IMR-90 (cell line): ENCODE data around the gene SLC30A1. TPM values are rescaled to one million over a fixed set of nuclear protein-coding genes. Genes with fewer than 3 reads are reported as not detected.

Experiments used
- ATAC-seq: fragments of 200-7000 bp; cut with Tn5 transposase; 2 replicates; pipeline ENCODE4 v1.9.1; 2020; ENCODE audit warnings: low read depth, mild to moderate bottlenecking, moderate library complexity
- BruUV-seq: library from RNA; stranded (reverse); fragments of 400-500 nt; replicated peaks from 2 replicates; lab custom pipeline; 2021; lab: Mats Ljungman, UMichigan
- CTCF ChIA-PET: fragments of 300-600 bp; formaldehyde crosslinking; extraction: SDS; loops from one replicate; lab custom pipeline; 2021; ENCODE audit warnings: antibody characterized with exemption; lab: Yijun Ruan, JAX
- POLR2A ChIA-PET: fragments of 300-600 bp; sonication (Branson Sonifier 250); formaldehyde crosslinking; loops from one replicate; lab custom pipeline; 2022; ENCODE audit warnings: antibody characterized with exemption; ENCODE audit not compliant: unreplicated experiment; lab: Charles Lee
- DNase-seq: peaks from one replicate; pipeline ENCODE4 v3.0.0; 2013
- H2AFZ ChIP-seq: replicated peaks from 2 replicates; pipeline ENCODE3; 2013; ENCODE audit warnings: low read length, mild to moderate bottlenecking; ENCODE audit not compliant: poor library complexity
- H2AK5ac ChIP-seq: 2 replicates; pipeline ENCODE4 v1.6.1; 2013; ENCODE audit warnings: low read depth, low read length, inconsistent platforms
- H2AK9ac ChIP-seq: replicated peaks from 2 replicates; pipeline ENCODE3; 2013; ENCODE audit warnings: mild to moderate bottlenecking, low read depth, low read length, moderate library complexity; ENCODE audit not compliant: poor library complexity
- H2BK120ac ChIP-seq: 2 replicates; pipeline ENCODE4 v1.6.1; 2013; ENCODE audit warnings: low read depth, low read length, inconsistent platforms
- H2BK15ac ChIP-seq: 3 replicates; pipeline ENCODE4 v1.6.1; 2013; ENCODE audit warnings: low read depth, low read length, inconsistent platforms
- H2BK20ac ChIP-seq: 2 replicates; pipeline ENCODE4 v1.6.1; 2013; ENCODE audit warnings: low read depth, mild to moderate bottlenecking, inconsistent platforms, low read length, moderate library complexity
- H2BK5ac ChIP-seq: 2 replicates; pipeline ENCODE4 v1.6.1; 2013; ENCODE audit warnings: mild to moderate bottlenecking, low read depth, low read length, inconsistent platforms; ENCODE audit not compliant: poor library complexity, severe bottlenecking
- H3K14ac ChIP-seq: replicated peaks from 2 replicates; pipeline ENCODE4 v1.6.1; 2013; ENCODE audit warnings: low read depth, low read length, inconsistent platforms
- H3K18ac ChIP-seq: 2 replicates; pipeline ENCODE4 v1.6.1; 2013; ENCODE audit warnings: low read depth, low read length, control low read depth
- H3K23ac ChIP-seq: 2 replicates; pipeline ENCODE4 v1.6.1; 2013; ENCODE audit warnings: low read depth, low read length, inconsistent platforms
- H3K27ac ChIP-seq: 2 replicates; pipeline ENCODE4 v1.5.1; 2013; ENCODE audit warnings: mild to moderate bottlenecking, control low read depth, low read length; ENCODE audit not compliant: insufficient read depth
- H3K27me3 ChIP-seq: 2 replicates; pipeline ENCODE4 v1.6.1; 2013; ENCODE audit warnings: low read length; ENCODE audit not compliant: control insufficient read depth, insufficient read depth
- H3K36me3 ChIP-seq: 2 replicates; pipeline ENCODE4 v1.6.1; 2013; ENCODE audit warnings: low read length, mixed read lengths; ENCODE audit not compliant: control insufficient read depth, insufficient read depth
- H3K4ac ChIP-seq: 2 replicates; pipeline ENCODE4 v1.6.1; 2013; ENCODE audit warnings: low read depth, low read length, inconsistent platforms
- H3K4me1 ChIP-seq: 2 replicates; pipeline ENCODE4 v1.6.1; 2013; ENCODE audit warnings: low read length, mixed read lengths; ENCODE audit not compliant: control insufficient read depth, insufficient read depth
- H3K4me2 ChIP-seq: 2 replicates; pipeline ENCODE4 v1.6.1; 2013; ENCODE audit warnings: low read depth, mild to moderate bottlenecking, control low read depth, low read length, moderate library complexity
- H3K4me3 ChIP-seq: 2 replicates; pipeline ENCODE4 v1.5.1; 2013; ENCODE audit warnings: low read depth, mild to moderate bottlenecking, control low read depth, low read length, moderate library complexity; ENCODE audit not compliant: insufficient read depth
- H3K56ac ChIP-seq: 2 replicates; pipeline ENCODE4 v1.6.1; 2013; ENCODE audit warnings: low read length, inconsistent platforms; ENCODE audit not compliant: insufficient read depth; ENCODE audit errors: extremely low read depth
- H3K79me1 ChIP-seq, 2 experiments: 2 replicates each; pipeline ENCODE4 v1.6.1; 2013; ENCODE audit warnings: low read length in 2 of 2, inconsistent platforms in 1 of 2, low read depth in 1 of 2
- H3K9ac ChIP-seq: 2 replicates; pipeline ENCODE4 v1.6.1; 2013; ENCODE audit warnings: low read depth, low read length, control low read depth
- H3K9me1 ChIP-seq: 2 replicates; pipeline ENCODE4 v1.6.1; 2013; ENCODE audit warnings: low read length, inconsistent platforms; ENCODE audit not compliant: insufficient read depth
- H3K9me3 ChIP-seq: 2 replicates; pipeline ENCODE4 v1.6.1; 2013; ENCODE audit warnings: low read length; ENCODE audit not compliant: control insufficient read depth, insufficient read depth
- H4K20me1 ChIP-seq: 2 replicates; pipeline ENCODE4 v1.6.1; 2013; ENCODE audit warnings: low read length, inconsistent platforms; ENCODE audit not compliant: insufficient read depth
- H4K5ac ChIP-seq: 2 replicates; pipeline ENCODE4 v1.6.1; 2013; ENCODE audit warnings: mild to moderate bottlenecking, low read depth, low read length, control low read depth
- H4K8ac ChIP-seq, 2 experiments: 2 replicates each; pipeline ENCODE4 v1.6.1; 2013; ENCODE audit warnings: low read depth in 2 of 2, low read length in 2 of 2, control low read depth in 1 of 2, inconsistent platforms in 1 of 2
- H4K91ac ChIP-seq: 2 replicates; pipeline ENCODE4 v1.6.1; 2013; ENCODE audit warnings: low read depth, low read length, inconsistent platforms; ENCODE audit not compliant: insufficient read depth
- CEBPB ChIP-seq: IDR thresholded peaks from 2 replicates; pipeline ENCODE4 v1.6.1; 2012; ENCODE audit warnings: low read depth, low read length, improper control_type of control experiment
- CHD1 ChIP-seq: IDR thresholded peaks from 2 replicates; pipeline ENCODE4 v1.6.1; 2012; ENCODE audit warnings: low read depth, low read length, improper control_type of control experiment
- ELK1 ChIP-seq: fragments of 150-350 bp; IDR thresholded peaks from 2 replicates; pipeline ENCODE4 v1.6.1; 2016; ENCODE audit warnings: low read depth, mild to moderate bottlenecking, low read length, moderate library complexity, borderline replicate concordance
- FOS ChIP-seq: fragments of 150-350 bp; IDR thresholded peaks from 2 replicates; pipeline ENCODE4 v1.6.1; 2016; ENCODE audit warnings: low read depth, low read length
- MAFK ChIP-seq: IDR thresholded peaks from 2 replicates; pipeline ENCODE4 v1.6.1; 2012; ENCODE audit warnings: low read depth, low read length, improper control_type of control experiment
- MAZ ChIP-seq: IDR thresholded peaks from 2 replicates; pipeline ENCODE4 v1.6.1; 2012; ENCODE audit warnings: low read depth, mild to moderate bottlenecking, low read length, improper control_type of control experiment, moderate library complexity, borderline replicate concordance
- MXI1 ChIP-seq: IDR thresholded peaks from 2 replicates; pipeline ENCODE4 v1.6.1; 2012; ENCODE audit warnings: low read depth, mild to moderate bottlenecking, low read length, moderate library complexity, borderline replicate concordance
- POLR2A ChIP-seq: IDR thresholded peaks from 2 replicates; pipeline ENCODE4 v1.6.1; 2012; ENCODE audit warnings: mild to moderate bottlenecking, low read depth, low read length
- RAD21 ChIP-seq: IDR thresholded peaks from 2 replicates; pipeline ENCODE4 v1.6.1; 2012; ENCODE audit warnings: low read length, improper control_type of control experiment
- RCOR1 ChIP-seq: IDR thresholded peaks from 2 replicates; pipeline ENCODE4 v1.6.1; 2012; ENCODE audit warnings: mild to moderate bottlenecking, low read length, improper control_type of control experiment; ENCODE audit not compliant: insufficient replicate concordance
- RFX5 ChIP-seq: IDR thresholded peaks from 2 replicates; pipeline ENCODE4 v1.8.0; 2012; ENCODE audit warnings: low read depth, mild to moderate bottlenecking, low read length, moderate library complexity
- SMC3 ChIP-seq: fragments of 150-350 bp; IDR thresholded peaks from 2 replicates; pipeline ENCODE4 v1.6.1; 2016; ENCODE audit warnings: low read depth, mild to moderate bottlenecking, antibody characterized with exemption, low read length, moderate library complexity
- USF2 ChIP-seq: fragments of 150-350 bp; IDR thresholded peaks from 2 replicates; pipeline ENCODE4 v1.6.1; 2017; ENCODE audit warnings: mild to moderate bottlenecking, antibody characterized with exemption, low read length, low read depth
- WGBS, 2 experiments: methylation state at CpG; one replicate each; pipeline versions ENCODE4 v1.1.5 to v1.1.7; 2013; ENCODE audit warnings: missing lambda C conversion rate in 2 of 2; ENCODE audit not compliant: insufficient read length in 1 of 2; ENCODE audit errors: extremely low coverage in 2 of 2; 5-methylcytosine and 5-hydroxymethylcytosine counted together
- dilution Hi-C: fragments of 300-500 bp; cut with HindIII; formaldehyde crosslinking; loops from one replicate; pipeline ENCODE4 v1.14.3; 2018; ENCODE audit warnings: low sequenced_read_pairs; ENCODE audit not compliant: unreplicated experiment
- in situ Hi-C: fragments of 300-500 bp; cut with MboI; formaldehyde crosslinking; loops from 3 replicates; pipeline ENCODE4 v1.14.3; 2019; ENCODE audit warnings: low sequenced_read_pairs, inconsistent platforms, mixed read lengths
- intact Hi-C: fragments of 100-400 bp; cut with micrococcal nuclease; formaldehyde crosslinking; loops from 2 replicates; pipeline ENCODE4 v1.10.0; 2022
- polyA plus RNA-seq, 3 experiments: library from polyadenylated mRNA; depleted of rRNA; stranded (reverse); fragments of >200 nt; gene quantifications; 2 replicates each; pipeline ENCODE4 v1.2.3, GENCODE V29; 2012; ENCODE audit warnings: low replicate concordance in 1 of 3
- total RNA-seq: library from RNA; depleted of rRNA; stranded (reverse); fragments of >200 nt; gene quantifications from 2 replicates; pipeline ENCODE4 v1.2.3, GENCODE V29; 2012
- TF ChIP-seq, protein P1 (sequence below): conservative IDR thresholded peaks from 2 replicates; pipeline ENCODE4 v1.5.1; 2012; ENCODE audit warnings: mild to moderate bottlenecking, low read depth, low read length, improper control_type of control experiment

SLC30A1 gene
- total and polyA plus RNA-seq, 2 of the 4 experiments (the other 2 are of a cell fraction): 5.4 to 8.4 TPM

GRCh38 chr1:211604548-211604947 is 25.6 kb upstream of the SLC30A1 start:
- Histone ChIP-seq H4K8ac (no peak overlapping the region), H3K9ac (no peak overlapping the region), H3K23ac (no peak overlapping the region), H3K9me3 (no peaks in the 10 kb centered on the region), H3K79me1 (no peaks in the 10 kb centered on the region), H2BK20ac (no peak overlapping the region), H4K5ac (no peak overlapping the region), H3K36me3 (no peaks in the 10 kb centered on the region), H4K20me1 (no peaks in the 10 kb centered on the region), H3K4ac (no peak overlapping the region), H3K4me1 (peaks cover 6% of the 10 kb centered on the region), H2BK120ac (no peak overlapping the region), H3K18ac (no peak overlapping the region), H3K27me3 (no peaks in the 10 kb centered on the region), H3K27ac (no peak overlapping the region), H3K4me3 (no peak overlapping the region), H2BK5ac (no peak overlapping the region), H3K4me2 (no peak overlapping the region), H2AK5ac (no peak overlapping the region), H4K91ac (no peak overlapping the region), H3K9me1 (peaks cover 3% of the 10 kb centered on the region; the same call in 1 of the 2 replicates), H3K56ac (no peak overlapping the region), H3K14ac (no peak overlapping the region), H2AFZ (no peak overlapping the region), H2BK15ac (no peak overlapping the region), H2AK9ac (no peak overlapping the region)
- ChIA-PET POLR2A (no interaction called here), CTCF (no interaction called here)
- intact Hi-C loops: no loop called here
- dilution Hi-C loops: no loop called here
- TF ChIP-seq SMC3 (no peak), MAFK (no peak), RFX5 (no peak), MAZ (no peak), CHD1 (no peak), USF2 (no peak), POLR2A (no peak), CEBPB (no peak), RAD21 (no peak), ELK1 (no peak), RCOR1 (no peak), FOS (no peak), MXI1 (no peak)
- TF ChIP-seq, protein P1, sequence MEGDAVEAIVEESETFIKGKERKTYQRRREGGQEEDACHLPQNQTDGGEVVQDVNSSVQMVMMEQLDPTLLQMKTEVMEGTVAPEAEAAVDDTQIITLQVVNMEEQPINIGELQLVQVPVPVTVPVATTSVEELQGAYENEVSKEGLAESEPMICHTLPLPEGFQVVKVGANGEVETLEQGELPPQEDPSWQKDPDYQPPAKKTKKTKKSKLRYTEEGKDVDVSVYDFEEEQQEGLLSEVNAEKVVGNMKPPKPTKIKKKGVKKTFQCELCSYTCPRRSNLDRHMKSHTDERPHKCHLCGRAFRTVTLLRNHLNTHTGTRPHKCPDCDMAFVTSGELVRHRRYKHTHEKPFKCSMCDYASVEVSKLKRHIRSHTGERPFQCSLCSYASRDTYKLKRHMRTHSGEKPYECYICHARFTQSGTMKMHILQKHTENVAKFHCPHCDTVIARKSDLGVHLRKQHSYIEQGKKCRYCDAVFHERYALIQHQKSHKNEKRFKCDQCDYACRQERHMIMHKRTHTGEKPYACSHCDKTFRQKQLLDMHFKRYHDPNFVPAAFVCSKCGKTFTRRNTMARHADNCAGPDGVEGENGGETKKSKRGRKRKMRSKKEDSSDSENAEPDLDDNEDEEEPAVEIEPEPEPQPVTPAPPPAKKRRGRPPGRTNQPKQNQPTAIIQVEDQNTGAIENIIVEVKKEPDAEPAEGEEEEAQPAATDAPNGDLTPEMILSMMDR: no peak
- DNase-seq: no peak
- in situ Hi-C loops: no loop called here
- no TSS peak for BruUV-seq
- no CpG with 5 or more reads among the region's 2 CpGs for WGBS, 2 experiments
- ATAC-seq: peak; percentile 50
